NCI-H1048 (cell line): ENCODE measurements around the gene USP48.

Source experiments
- DNase-seq: peaks from one replicate; lab custom pipeline; 2025; lab: John Stamatoyannopoulos, UW

Gene USP48

DNA sequence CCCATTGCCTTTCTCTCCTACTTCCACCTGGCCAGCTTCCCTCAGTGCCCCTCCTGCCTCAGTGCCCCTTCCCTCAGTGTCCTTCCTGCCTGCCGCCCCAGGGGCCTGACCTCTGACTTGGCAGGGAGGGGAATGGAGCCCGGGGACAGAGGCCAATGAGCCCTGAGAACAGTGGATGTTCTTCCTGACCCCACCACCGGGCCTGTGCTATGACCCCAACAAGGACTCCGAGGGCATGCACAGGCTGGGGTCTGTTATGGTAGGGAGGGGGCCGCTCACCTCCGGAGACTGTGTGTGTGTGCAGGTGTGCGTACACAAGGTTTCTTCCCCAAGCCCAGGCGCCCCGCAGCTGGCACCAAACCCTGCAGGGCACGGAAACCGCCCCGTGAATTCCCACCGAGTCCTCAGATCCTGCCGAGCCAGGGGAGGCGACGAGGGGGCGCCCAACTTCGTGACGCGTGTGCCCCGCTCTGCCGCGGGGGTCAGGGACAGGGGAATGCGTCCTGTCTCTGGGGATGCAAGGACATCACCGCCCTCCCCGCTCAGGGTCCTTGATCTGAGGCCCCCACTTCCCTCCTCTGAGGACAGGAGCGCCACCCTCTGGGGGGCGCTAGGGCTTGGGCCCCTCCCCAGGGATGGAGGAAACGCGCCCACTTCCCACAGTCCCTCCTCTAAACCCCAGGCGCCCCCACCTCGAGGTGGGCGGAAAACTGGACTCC is 114.6 kb downstream of the USP48 start:
- no peak for DNase-seq

DNA sequence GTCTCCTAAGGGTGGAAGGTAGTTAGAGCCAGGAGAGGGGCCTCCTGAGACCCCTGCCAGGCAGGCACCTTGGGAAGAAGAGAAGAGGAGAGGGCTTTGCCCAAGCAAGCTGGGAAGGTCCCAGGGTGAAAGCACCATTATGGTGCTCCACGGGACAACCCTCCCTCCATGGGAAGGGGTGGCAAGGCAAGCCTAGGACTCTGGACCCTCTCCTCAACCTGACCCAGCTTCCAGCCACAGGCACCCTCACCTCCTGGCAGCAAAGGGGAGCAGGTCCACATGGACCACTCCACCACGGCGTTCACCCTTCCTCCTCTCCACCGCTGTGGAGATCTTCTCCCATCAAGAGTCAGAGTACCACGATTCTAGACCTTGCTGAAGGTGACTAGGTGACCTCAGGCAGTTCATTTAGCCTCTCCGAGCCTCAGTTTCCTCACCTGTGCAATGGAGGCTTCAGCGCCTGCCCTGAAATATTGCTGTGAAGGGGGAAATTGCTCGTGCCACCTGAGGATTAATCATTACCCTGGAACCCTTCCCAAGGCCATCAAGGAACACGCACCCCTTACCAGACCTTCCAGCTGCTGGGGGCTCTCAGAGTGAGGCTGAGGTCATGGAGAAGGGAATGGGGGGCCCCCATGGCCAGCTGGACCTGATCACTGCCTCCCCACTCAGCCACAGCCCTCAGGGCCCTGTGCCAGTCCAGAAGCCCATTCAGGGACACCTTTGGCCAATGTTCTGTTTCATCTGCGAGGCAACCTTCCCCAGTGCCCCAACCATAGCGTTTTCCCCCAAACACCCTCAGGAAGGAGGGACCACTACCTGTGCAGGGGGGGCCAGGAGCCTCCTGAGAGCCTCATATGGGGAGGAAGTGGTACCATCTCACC is 115.4 kb downstream of the USP48 start:
- no peak for DNase-seq

DNA sequence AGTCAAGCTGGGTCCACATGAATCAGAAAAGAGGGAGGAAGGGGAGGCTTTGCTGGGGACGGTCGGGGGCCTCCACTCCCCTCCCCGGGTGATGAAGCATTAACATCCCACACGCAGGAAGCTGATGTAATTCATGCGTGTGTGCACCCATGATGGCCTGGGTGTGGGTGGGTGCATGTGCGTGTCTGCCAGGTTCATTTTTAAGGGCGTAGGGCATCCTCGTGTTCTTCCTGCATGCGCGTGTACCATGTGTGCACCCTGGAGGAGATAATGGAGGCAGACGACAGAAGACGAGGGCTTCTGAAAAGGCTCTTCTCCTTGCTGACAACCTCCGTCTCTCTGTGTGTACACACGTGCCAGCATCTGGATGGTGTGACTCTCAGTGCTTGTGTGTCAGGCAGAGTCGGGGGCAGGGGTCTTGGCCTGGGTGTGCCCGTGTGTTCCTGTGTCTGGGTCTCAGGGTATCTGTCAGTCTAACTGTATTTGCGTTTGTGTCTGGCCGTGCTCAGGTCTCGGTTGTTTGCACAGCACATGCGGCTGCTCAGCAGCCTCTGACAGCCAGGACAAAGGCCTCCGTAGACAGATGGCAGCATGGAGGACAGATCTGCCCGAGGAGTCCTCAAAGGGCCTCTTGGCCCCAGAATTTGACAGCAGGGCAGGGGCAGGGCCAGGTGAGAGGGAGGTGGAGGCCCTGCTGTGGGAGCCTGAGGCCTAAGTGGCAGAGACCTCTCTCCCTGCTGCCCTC is 116.2 kb downstream of the USP48 start:
- DNase-seq = no peak

DNA sequence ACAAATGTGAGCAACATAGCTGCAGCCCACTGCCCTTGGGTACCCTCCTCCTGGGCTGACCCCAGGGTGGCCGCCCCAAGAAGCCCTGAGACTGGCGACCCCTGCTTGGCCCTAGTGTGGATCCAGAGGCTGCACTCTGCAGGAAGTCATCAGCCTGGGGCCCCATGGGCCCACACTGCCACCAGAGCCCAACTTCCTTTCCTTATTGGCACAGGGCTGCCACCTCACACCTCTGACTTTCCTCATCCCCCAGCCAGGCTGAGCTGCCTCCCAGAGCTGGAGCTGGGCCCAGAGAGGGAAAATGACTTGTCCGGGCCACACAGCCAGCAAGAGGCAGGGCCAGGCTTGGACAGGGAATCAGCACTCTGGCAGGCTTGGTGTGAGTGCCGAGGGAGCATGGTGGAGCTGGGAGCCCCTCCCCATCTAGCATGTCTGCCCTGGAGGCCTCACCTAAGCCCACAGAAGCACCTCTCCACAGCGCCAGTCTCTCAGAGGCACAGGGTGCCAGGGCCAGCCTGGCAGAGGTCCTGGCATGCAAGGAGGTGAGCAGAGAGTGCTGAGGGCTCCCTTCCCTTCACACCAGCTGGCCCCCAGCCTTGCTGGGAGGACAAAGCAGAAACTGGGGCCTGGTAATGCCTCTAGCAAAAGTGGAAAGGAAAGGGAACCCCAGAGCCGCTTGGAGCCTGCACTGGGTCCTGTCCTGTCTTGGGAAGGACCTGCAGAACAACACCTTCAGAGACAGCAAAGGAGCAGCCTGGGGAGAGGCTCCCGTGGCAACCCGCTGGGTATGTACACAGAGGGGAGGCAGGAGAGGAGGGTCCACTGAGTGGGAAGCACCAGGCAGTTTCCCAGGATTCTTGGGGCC is 117.0 kb downstream of the USP48 start:
- no peak for DNase-seq

DNA sequence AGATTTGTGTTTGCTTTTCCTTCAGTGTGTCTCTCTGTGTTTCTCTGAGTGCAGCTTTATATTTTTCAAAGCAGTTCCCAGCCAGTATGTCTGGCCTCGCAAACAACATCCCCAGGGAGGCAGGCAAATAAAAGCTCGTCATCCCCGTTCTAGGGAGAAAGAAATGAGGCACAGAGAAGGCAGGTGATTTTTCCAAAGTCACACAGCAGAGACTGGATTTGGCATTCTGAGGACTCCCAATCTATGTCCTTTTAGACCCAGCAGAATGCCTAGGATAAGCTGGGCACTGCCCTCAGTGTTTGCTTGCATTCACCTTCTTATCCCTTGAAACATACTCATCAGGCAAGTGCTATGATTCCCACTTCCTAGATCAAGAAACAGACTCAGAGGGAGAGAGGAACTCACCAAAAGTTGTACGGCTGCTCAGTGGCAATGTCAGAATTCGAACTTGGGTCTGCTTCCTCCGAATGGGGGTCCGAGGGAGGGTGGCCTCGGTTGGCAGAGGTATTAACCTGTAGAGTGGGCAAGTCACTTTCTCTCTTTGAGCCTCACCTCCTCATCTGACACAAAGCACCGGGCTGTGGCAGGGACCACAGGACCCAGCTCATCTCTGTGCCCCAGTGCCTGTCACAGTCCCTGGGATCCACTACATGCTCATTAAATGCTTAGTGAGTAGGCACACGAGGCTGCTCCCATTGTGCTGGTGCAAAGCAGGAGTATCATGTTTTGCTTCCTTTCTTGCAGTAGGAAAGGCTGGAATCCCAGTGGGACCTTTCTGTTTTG is 118.0 kb downstream of the USP48 start:
- no peak for DNase-seq

DNA sequence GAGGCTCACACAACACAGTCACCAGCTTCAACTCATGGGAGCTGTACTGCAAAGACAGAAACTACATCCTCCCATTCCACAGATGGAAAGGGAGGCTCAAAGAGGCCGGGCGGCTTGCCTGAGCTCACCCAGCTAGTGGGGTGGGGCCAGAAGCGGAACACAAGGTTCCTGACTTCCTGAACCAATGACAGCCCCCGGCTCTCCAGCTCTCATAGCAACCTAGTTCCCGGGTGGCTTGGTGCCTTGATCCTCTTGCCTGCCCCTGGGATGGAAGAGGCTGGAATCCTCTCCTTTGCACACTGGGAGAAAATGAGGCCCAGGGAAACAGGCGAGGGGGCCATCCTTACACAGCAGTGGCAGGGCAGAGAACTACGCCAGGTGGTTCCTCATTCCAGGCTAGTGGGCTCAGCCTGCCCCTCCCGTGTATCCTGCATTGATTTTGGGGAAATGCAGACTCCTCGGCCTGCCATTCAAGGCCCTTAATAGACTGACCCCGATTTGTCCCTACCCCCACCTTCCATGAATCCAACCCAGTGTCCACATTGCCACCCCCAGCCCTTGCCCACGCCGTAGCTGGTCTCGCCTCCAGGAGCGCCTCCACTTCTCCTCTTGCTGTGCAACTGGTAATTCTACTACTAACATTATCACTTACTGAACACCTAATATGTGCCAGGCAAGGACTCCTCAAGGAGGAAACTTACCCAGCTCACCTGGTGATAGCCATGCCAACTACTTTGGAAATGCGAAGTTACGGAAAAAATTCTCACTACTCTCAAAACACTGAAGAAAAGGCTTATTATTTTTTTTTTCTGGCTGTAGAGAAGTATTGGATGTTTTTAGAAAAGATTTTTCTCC is 118.8 kb downstream of the USP48 start:
- DNase-seq = no peak

DNA sequence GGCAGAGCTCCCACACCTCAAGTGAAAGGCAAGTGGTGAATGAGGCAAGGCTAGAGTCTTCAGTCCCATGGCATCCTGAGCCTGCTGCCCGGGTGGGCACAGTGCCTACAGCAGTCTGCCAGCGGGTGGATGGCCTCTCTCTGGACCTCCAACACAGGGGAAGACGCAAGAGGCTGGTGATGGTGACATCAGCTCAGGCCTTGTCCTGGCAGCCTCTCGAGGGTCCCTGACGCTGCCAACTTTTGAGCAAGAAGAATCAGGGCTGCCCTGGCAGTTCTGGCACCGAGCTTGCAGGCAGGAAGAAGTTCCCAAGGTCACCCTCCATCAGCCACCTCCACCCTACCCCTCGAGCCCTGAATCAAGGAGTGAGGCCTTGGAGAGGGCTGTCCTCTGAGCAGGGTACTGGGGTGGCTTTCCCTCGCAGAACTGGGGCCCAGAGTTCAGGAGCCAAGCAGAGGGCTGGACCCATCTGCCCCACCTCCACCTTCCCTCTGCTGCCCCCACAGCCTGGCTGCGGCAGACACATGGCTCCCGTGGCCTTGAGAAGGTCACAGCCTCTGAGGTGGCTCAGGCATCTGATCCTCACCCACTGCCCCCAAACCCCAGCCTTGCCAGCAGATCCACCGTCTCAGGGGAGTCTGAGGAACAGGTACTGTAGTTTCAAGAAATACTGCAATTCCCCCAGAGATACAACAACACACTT is 119.5 kb downstream of the USP48 start:
- DNase-seq = no peak

DNA sequence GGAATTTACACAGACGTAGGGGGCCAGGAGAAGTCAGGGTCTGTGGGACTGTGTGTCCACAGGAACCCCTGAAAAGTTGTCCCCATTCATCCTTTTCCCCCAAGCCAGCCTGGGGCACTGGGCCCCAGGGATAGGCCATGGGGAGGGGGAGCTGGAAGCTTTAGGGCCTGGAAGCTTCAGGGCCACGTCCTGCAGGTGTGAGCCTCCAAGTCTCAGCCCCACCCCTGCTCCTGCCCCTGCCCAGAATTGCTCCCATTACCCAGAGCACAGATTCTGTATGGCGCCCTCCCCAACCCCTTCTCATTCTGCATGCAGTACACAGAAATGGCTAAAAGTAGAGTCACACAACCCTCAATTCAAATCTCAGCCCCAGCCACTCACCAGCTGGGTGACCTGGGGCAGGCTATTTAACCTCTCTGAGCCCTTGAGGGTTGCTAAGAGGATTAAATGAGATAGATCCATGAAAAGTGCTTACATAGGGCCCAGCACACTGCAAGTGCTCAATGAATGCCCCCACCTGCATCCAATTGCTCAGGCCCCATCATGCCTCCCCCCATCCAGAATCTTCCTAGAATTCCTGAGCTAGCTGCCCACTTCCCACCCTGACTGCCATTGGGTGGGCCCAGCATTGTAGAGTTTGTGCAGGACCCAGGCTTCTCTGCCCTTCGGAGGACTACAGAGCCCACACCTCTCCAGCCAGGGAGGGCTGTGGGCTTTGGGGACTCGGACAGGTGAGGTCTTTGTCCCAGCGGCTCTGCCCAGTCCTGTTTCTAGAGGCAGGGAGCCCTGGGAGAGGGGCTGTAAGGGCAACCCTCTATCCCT is 120.3 kb downstream of the USP48 start:
- DNase-seq = no peak

DNA sequence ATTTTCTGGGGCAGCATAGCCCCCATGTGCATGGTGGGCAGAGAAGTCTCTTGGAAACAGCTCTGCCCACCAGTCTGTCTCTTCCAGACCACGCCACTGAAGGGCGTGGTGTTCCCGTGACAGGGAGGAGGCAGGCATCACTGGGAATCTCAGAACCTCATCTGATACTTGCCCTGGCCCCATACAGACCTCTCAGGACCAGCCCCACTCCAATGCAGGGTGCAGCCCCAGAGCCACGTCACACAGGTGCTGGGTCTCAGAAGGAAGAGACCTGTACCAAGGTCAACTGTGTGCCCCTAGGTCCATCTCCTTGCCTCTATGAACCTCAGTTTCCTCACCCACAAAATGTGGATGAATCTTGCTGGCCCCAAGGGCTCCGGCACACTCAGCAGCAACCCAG is 121.1 kb downstream of the USP48 start:
- DNase-seq = no peak

DNA sequence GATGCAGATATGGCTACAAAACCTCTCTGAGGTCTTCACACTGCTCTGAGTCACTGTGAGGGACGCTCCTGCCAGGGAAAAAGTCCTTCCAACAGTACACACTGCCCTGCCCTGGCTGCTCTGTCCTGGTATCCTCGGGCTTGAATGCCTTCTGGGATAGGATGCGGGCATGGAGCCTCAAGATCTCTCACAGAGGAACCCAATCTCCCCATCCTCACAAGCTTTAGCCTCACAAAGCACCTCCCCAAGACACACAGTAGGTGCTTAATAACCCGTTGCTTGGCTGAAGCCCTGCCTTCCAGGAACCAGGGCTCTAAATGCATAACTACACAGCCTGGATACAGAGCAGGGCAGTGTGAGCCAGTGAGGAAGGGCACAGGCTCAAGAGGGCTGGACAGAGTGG is 123.0 kb downstream of the USP48 start:
- DNase-seq = no peak

DNA sequence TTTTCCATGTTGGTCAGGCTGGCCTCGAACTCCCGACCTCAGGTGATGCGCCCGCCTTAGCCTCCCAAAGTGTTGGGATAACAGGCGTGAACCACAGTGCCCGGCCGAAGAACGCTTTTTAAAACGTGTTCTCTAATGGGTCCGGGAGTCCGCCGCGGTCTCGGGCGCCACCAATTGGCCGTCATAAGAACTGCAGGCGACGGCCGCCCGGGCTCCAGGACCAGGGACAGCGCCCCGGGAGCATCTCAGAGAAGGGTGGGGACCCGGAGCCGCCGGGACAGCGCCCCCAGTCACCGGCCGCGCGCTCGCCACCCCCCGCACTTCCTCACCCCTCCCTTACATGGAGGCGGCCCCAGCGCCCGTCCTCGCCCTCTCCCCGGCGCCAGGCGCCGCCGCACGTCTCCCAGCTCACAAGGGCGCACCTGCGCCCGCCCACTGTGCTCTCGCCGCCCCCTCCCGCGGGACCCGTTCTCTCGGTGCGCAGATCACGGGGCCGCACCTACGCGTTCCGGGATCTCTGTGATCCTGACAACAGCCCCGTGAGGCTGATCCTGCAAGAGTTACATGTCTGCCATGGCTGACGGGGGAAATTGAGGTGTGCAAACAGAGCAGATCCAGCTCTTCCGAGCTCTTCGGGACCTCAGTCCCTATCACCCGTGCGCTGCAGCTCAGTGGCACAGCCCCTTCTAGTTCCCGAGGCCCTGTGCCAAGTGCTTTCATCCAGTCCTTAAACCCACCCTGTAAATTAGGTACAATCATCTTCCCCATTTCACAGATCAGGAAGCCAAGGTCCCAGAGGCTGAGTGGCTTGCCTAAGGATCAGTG is 123.6 kb downstream of the USP48 start:
- DNase-seq = no peak

DNA sequence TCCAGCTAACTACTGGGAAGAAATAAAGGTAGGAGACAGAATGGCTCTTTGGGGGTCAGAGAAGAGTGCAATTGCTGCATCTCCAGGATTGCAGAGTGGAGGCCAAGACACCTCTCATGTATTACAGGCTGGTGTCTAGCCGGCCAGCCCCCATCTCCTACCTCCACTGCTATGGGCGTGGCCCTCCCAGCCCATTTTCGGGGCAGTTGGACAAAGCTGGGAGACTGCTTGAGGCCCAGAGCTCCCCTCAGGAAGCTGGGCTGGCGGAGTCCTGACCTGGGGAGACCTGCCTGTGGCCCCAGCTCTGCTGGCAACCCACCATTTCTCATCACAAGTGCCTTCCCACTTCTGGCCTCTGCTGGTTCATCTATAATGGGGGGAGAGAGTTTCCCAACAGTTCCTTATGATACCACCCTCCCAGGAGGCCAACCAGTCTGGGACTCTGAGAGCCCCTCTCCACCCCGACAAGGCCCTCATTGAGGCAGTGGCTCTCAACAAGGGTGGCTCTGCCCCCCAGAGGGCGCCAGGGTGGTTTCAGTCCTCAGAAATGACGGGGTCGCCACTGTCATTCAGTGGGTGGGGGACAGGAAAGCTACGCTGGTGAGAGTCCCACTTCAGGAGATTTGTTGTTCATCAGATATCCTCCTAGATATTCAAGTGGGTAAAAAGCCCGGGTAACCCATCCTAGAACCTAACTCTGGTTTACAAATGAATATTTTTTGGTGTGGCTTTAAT is 125.3 kb downstream of the USP48 start:
- DNase-seq = no peak

DNA sequence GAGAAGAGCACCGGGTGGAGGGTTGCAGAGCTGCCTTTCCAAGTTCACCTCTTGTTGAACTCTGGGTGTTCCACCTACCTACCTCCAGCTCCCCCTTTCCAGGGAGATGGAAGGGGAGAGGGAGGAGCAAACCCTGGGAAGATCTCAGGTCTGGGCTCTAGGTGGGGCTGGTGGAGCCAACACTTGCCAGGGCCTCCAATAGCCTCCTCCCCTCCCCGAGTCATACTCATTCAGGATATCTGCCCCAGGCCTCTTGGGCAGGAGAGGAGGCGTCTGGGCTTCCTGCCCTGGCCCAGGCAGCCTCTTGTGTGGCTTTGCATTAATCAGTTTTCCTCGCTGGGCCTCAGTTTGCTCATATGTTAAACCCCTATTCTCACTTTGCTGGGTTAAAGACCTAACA is 127.2 kb downstream of the USP48 start:
- DNase-seq = no peak

DNA sequence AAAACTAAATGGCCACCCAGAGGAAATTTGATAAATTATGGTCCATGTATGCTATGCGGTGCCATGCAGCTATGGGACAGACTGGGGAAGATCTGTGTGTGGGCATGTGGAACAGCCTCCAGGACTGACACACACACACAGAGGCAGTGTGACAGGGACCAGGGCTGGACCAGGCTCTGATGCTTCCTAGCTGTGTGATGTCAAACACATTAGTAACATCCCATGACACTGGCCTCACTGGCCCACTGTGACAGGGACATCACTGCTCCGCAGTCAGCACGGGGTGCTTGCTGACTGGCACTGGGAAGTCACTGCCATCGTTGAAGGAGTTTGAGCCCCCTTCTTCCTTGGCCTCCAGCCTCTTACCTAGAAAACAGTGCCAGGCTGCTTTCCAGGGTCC is 127.7 kb downstream of the USP48 start:
- no peak for DNase-seq

DNA sequence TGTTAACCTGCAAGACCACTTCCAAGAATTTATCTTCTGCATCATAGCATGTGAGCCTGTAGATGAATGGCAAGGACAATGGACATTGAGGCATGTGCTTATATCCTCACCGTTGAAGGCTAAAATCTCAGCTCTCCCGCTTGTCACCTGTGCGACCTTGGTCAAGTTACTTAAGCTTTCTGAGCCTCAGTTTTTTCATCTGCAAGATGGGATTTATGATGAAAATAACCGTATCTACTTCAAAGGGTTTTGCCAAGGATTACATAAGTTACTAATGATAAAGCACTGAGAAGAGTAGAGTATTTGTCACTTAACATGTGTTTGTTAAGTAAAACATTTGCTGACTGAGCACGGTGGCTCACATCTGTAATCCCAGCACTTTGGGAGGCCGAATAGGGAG is 128.7 kb downstream of the USP48 start:
- no peak for DNase-seq

DNA sequence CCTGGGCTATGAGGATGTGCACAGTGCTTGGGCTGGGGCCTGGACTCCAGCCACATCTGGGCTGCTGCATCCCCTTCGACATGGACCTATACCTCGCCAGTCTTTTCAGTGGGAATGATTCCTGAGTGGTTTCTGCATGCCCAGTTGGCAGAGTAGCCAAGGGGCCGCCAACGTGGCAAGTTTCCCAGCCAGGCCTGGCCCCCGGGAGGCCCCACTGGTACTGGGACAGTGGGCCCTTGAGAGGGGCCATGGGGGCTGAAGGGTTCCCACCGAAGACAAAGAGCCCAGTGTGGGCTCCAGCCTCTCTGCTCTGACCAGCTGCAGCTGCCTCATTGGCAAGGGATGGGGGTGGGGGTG is 129.2 kb downstream of the USP48 start:
- no peak for DNase-seq
